SU-DHL-6 (cell line): ENCODE data around the gene NUDC.

Experiments
- H2AFZ ChIP-seq: fragments of 200-600 bp; sonication (generic); 2 replicates; pipeline ENCODE4 v1.6.1; 2014; ENCODE audit warnings: low read depth, mild to moderate bottlenecking, moderate library complexity, mixed read lengths, antibody characterized with exemption, low read length; ENCODE audit not compliant: severe bottlenecking
- H3F3A ChIP-seq: fragments of 200-600 bp; shearing (Covaris generic); 2 replicates; pipeline ENCODE4 v1.6.0; 2016; ENCODE audit warnings: antibody characterized with exemption, mild to moderate bottlenecking; ENCODE audit not compliant: insufficient read depth
- H3K27ac ChIP-seq: fragments of 200-600 bp; sonication (generic); 2 replicates; pipeline ENCODE4 v1.5.1; 2016; ENCODE audit warnings: low read depth, mild to moderate bottlenecking, low read length, moderate library complexity, mixed read lengths
- H3K27me3 ChIP-seq: fragments of 200-600 bp; sonication (generic), shearing (Covaris generic); 2 replicates; pipeline ENCODE4 v1.6.0; 2014; ENCODE audit warnings: mild to moderate bottlenecking, low read length
- H3K36me3 ChIP-seq: fragments of 200-600 bp; sonication (generic); 2 replicates; pipeline ENCODE4 v1.6.1; 2014; ENCODE audit warnings: mild to moderate bottlenecking, low read length, mixed read lengths
- H3K4me2 ChIP-seq: fragments of 300-600, 200-600 bp; shearing (Covaris generic), sonication (generic); 2 replicates; pipeline ENCODE4 v1.6.0; 2014; ENCODE audit warnings: low read length, low read depth, mild to moderate bottlenecking; ENCODE audit not compliant: poor library complexity, severe bottlenecking
- H3K4me3 ChIP-seq: fragments of 200-600 bp; sonication (generic); 2 replicates; pipeline ENCODE4 v1.5.1; 2014; ENCODE audit warnings: antibody characterized with exemption, low read length, mild to moderate bottlenecking, mixed read lengths; ENCODE audit not compliant: insufficient read depth, poor library complexity, severe bottlenecking
- H3K79me2 ChIP-seq: fragments of 200-600 bp; sonication (generic); 2 replicates; pipeline ENCODE4 v1.6.1; 2014; ENCODE audit warnings: mild to moderate bottlenecking, low read length, moderate library complexity; ENCODE audit not compliant: insufficient read depth
- H3K9ac ChIP-seq: fragments of 200-600 bp; sonication (generic); 2 replicates; pipeline ENCODE4 v1.7.0; 2014; ENCODE audit warnings: mild to moderate bottlenecking, low read length
- H3K9me2 ChIP-seq: fragments of 200-600 bp; sonication (generic); replicated peaks from 2 replicates; pipeline ENCODE4 v1.6.1; 2014; ENCODE audit warnings: low read length; ENCODE audit not compliant: insufficient read depth
- H3K9me3 ChIP-seq: fragments of 200-600 bp; sonication (generic); 2 replicates; pipeline ENCODE4 v1.6.1; 2014; ENCODE audit warnings: low read length, mixed read lengths; ENCODE audit not compliant: insufficient read depth
- H4K20me1 ChIP-seq: fragments of 200-600 bp; sonication (generic); 2 replicates; pipeline ENCODE4 v1.6.1; 2014; ENCODE audit warnings: low read depth, mild to moderate bottlenecking, antibody characterized with exemption, low read length, moderate library complexity, mixed read lengths
- EZH2phosphoT487 ChIP-seq: fragments of 200-600 bp; sonication (generic), shearing (Covaris generic); conservative IDR thresholded peaks from 2 replicates; pipeline ENCODE4 v1.6.1; 2018; ENCODE audit warnings: mild to moderate bottlenecking, antibody characterized with exemption, low read length, moderate library complexity, mixed read lengths
- TF ChIP-seq, protein P1 (sequence below): fragments of 200-600 bp; sonication (generic); IDR thresholded peaks from one replicate; pipeline ENCODE4 v1.5.1; 2017; ENCODE audit warnings: antibody characterized with exemption, mild to moderate bottlenecking, low read length, moderate library complexity; ENCODE audit not compliant: insufficient read depth, poor library complexity, severe bottlenecking

NUDC gene

DNA sequence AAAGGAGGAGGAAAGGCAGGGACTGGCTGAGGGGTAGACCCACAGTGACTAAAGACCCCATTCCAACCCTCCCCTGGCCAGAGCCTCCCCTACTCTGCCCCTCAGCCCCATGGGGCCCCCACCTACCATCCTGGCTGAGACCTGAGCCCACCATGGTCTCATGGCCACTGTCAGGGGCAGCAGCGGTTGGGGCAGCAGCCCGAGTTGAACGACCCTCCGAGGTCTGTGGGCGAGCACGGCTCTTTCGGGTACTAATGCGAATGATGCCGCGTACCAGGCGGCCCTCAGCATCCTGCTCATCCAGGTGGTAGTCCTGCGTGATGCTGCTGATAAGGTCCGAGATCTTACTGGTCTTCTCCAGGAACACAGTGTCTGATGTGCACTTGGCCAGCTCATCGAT, 29.7 kb downstream of the NUDC start:
- no peak overlapping the region for H3K4me2 ChIP-seq
- H2AFZ ChIP-seq, result no peak overlapping the region
- H3K9ac ChIP-seq, result no peak overlapping the region
- H3K27ac ChIP-seq, result no peak overlapping the region
- no peak for TF ChIP-seq EZH2phosphoT487
- TF ChIP-seq, protein P1, sequence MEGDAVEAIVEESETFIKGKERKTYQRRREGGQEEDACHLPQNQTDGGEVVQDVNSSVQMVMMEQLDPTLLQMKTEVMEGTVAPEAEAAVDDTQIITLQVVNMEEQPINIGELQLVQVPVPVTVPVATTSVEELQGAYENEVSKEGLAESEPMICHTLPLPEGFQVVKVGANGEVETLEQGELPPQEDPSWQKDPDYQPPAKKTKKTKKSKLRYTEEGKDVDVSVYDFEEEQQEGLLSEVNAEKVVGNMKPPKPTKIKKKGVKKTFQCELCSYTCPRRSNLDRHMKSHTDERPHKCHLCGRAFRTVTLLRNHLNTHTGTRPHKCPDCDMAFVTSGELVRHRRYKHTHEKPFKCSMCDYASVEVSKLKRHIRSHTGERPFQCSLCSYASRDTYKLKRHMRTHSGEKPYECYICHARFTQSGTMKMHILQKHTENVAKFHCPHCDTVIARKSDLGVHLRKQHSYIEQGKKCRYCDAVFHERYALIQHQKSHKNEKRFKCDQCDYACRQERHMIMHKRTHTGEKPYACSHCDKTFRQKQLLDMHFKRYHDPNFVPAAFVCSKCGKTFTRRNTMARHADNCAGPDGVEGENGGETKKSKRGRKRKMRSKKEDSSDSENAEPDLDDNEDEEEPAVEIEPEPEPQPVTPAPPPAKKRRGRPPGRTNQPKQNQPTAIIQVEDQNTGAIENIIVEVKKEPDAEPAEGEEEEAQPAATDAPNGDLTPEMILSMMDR, result no peak
- 0 out of 2 replicates have a peak, but pooled peaks cover 4% of the 10 kb centered on the region for H3F3A ChIP-seq
- no peaks in the 10 kb centered on the region for H3K36me3 ChIP-seq
- H4K20me1 ChIP-seq, result no peaks in the 10 kb centered on the region
- H3K79me2 ChIP-seq, result no peaks in the 10 kb centered on the region
- no peaks in the 10 kb centered on the region for H3K27me3 ChIP-seq
- no peaks in the 10 kb centered on the region for H3K9me2 ChIP-seq
- no peak overlapping the region for H3K4me3 ChIP-seq
- no peaks in the 10 kb centered on the region for H3K9me3 ChIP-seq

GRCh38 chr1:26951821-26952497, 30.4 kb downstream of the NUDC start:
- Histone ChIP-seq H3K27me3 (no peaks in the 10 kb centered on the region), H3K4me3 (no peak overlapping the region), H3F3A (0 out of 2 replicates have a peak, but pooled peaks cover 4% of the 10 kb centered on the region), H2AFZ (no peak overlapping the region), H3K79me2 (no peaks in the 10 kb centered on the region), H3K4me2 (no peak overlapping the region), H3K9me3 (no peaks in the 10 kb centered on the region), H4K20me1 (no peaks in the 10 kb centered on the region), H3K36me3 (no peaks in the 10 kb centered on the region), H3K9me2 (no peaks in the 10 kb centered on the region), H3K27ac (no peak overlapping the region), H3K9ac (no peak overlapping the region)
- TF ChIP-seq, protein P1, result no peak

DNA sequence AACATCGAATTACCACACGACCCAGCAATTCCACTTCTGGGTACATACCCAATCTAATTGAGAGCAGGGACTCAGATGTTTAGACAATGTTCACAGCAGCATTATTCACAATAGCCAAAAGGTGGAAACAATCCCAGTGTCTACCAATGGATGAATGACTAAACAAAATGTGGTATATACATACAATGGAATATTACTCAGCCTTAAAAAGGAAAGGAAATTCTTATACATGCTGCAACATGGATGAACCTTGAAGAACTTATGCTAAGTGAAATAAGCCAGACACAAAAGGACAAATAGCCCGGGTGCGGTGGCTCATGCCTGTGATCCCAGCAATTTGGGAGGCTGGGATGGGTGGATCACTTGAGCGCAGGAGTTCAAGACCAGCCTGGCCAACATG, 31.8 kb downstream of the NUDC start:
- no peak overlapping the region for H3K4me3 ChIP-seq
- H3K9me3 ChIP-seq, result no peaks in the 10 kb centered on the region
- no peak overlapping the region for H3K9ac ChIP-seq
- no peaks in the 10 kb centered on the region for H3K36me3 ChIP-seq
- H3K9me2 ChIP-seq, result no peaks in the 10 kb centered on the region
- no peaks in the 10 kb centered on the region for H3K27me3 ChIP-seq
- H3K27ac ChIP-seq, result no peak overlapping the region
- H3F3A ChIP-seq, result 0 out of 2 replicates have a peak, but pooled peaks cover 2% of the 10 kb centered on the region
- no peak overlapping the region for H3K4me2 ChIP-seq
- H4K20me1 ChIP-seq, result no peaks in the 10 kb centered on the region
- no peaks in the 10 kb centered on the region for H3K79me2 ChIP-seq
- H2AFZ ChIP-seq, result no peak overlapping the region
- no peak for TF ChIP-seq EZH2phosphoT487
- TF ChIP-seq, protein P1, result no peak
